A673 (cell line): ENCODE measurements around the gene DNAH7.

Experiments
- EZH2 ChIP-seq: fragments of 200-600 bp; sonication (generic); IDR thresholded peaks from 2 replicates; pipeline ENCODE4 v1.6.1; 2017; ENCODE audit warnings: borderline replicate concordance, low read depth, mild to moderate bottlenecking, mixed read lengths, antibody characterized with exemption, low read length; ENCODE audit not compliant: poor library complexity, severe bottlenecking
- TF ChIP-seq, protein P1 (sequence below): fragments of 300-800, 200-600 bp; sonication (generic); conservative IDR thresholded peaks from 2 replicates; pipeline ENCODE4 v1.5.1; 2017; ENCODE audit warnings: low read depth, mild to moderate bottlenecking, antibody characterized with exemption, low read length, moderate library complexity, mixed read lengths

DNA sequence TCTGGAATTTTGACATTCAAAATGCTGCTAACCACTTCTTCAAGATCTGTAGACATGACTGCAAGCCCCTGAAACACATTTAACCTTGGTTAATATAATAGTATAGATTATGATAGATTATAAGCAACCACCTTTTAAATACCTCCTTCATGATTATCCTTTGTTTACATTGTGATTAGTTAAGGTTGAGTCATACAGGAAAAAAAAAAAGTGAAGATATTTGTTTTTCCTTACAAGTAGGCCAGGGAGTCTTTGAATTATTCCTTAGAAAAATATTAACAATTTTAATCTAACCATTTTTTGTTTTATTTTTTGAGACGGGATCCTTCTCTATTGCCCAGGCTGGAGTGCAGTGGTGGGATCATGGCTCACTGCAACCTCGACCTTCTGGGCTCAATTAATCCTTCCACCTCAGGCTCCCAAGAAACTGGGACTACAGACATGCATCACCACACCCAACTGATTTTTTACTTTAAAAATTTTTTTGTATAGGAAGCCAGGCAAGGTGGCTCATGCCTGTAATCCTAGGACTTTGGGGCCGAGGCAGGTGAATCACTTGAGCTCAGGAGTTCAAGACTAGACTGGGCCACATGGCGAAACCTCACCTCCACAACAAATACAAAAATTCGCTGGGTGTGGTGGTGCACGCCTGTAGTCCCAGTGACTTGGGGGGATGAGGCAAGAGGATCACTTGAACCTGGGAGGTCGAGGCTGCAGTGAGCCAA lies 312.3 kb downstream of the DNAH7 start:
- TF ChIP-seq, protein P1, sequence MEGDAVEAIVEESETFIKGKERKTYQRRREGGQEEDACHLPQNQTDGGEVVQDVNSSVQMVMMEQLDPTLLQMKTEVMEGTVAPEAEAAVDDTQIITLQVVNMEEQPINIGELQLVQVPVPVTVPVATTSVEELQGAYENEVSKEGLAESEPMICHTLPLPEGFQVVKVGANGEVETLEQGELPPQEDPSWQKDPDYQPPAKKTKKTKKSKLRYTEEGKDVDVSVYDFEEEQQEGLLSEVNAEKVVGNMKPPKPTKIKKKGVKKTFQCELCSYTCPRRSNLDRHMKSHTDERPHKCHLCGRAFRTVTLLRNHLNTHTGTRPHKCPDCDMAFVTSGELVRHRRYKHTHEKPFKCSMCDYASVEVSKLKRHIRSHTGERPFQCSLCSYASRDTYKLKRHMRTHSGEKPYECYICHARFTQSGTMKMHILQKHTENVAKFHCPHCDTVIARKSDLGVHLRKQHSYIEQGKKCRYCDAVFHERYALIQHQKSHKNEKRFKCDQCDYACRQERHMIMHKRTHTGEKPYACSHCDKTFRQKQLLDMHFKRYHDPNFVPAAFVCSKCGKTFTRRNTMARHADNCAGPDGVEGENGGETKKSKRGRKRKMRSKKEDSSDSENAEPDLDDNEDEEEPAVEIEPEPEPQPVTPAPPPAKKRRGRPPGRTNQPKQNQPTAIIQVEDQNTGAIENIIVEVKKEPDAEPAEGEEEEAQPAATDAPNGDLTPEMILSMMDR: no peak
- TF ChIP-seq EZH2: no peak
